Measurements from ENCODE around the gene BCL6B.

The BCL6B gene

GRCh38 chr17:7011415-7011814, 11.4 kb upstream of the BCL6B start:
- no peak for FAIRE-seq

DNA sequence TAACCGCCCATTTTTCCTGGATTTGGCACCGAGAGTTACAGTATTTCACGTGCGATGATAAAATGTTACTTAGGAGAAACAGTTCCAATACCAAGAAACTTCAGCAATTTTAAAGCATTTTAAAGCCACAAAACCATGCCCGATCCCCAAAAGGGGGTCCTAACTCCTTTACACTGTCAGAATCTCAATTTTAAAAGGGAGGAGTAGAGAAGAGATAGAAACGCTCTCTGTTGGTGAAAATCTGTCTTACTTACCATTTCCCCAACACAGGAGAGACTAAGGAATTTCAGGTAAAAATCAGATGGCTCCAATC, 11.0 kb upstream of the BCL6B start:
- FAIRE-seq: no peak

- peak; percentile 96 for FAIRE-seq
Measured at GRCh38 chr17:7014261-7014994, 8.4 kb upstream of the BCL6B start.

GRCh38 chr17:7014995-7015958, 7.6 kb upstream of the BCL6B start:
- no peak for FAIRE-seq

DNA sequence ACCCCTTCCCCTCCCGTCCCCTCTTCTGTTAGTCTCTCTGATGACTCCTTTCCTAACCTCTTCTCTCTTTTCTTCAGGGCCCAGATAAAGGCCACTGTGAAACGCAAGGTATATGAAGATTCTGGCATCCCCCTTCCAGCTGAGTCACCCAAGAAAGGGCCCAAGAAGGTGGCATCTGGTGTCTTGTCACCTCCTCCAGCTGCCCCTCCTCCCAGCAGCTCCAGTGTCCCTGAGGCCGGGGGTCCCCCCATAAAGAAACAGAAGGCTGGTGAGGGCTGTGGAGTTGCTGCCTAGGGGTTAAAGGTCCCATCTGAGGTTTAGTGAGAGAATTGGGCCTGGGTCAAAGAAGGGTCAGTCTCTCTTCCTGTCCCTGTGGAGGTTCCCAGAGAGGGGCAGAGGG, 6.4 kb upstream of the BCL6B start:
- FAIRE-seq: no peak

GRCh38 chr17:7016886-7017826, 5.7 kb upstream of the BCL6B start:
- FAIRE-seq: no peak

DNA sequence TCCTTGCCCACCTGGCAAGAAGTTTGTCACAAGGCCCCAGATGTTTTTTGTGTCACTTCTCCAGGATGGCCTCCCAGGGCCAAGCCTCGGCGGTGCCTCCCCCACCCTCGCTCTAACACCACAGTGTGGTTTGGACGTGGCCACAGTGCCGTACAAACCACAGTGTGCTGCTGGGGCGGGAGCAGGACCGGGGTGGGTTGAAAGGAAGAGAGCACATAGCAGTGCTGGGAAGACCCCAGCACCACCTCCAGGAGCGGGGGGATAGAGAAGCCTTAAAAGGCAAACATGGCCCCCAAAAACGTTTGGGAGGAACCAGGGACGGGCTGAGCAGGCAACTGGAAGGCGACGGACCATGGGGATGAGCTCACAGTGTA, 5.0 kb upstream of the BCL6B start:
- FAIRE-seq: no peak

- no peak for FAIRE-seq
Measured at GRCh38 chr17:7018331-7018964, 4.4 kb upstream of the BCL6B start.

DNA sequence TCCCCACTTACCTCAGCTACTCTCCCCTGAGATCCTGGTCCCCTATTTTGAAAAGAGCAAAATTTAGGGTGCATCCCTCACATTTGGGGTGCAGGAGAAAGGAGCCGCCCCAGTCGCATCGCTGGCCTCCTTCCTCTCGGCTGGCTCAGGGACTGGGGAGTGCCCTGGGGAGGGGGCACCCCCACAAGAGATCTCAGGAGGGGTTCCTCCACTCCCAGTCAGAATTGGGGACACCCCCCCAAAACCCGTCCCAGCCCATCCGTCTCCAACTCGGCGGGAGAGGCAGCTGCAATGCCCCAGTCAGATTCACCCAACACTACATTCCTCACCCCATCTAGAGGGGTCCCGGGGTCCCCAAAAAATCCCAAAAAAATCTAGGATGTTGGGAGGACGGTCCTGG, 3.5 kb upstream of the BCL6B start:
- FAIRE-seq: no peak

DNA sequence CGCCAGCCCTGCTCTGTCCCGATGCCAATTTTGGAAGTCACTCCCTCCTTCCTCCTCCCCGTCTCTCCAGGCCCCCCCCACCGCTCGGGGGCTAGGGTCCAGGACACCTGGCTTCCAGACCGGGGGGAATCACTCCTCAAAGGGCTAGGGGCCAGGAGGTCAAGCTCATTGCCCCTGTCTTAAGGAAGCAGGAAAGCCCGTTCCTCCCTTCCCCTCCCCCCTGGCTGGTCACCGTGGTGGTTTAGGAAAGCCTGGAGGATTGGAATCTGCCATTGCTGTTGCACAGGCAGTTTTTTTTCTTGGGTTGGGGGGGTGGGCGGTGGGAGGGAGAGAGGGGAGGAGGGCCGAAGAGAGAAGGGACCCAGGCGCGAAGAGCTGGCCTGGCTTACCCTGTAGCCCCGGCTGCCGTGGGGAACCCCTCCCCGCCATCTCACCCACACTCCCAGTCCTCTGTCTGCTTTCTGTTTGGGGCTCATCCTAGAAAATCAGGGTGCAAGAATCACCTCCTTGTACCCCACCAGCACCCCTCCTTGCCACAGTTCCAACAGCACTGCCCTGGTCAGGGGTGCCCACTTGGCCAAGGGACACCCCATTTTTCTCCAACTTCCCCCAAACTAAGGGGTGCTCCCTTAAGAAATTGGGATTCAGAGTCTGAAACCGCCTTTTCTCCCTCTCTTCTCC, 2.9 kb upstream of the BCL6B start:
- FAIRE-seq: no peak

- no peak for FAIRE-seq
Measured at GRCh38 chr17:7020894-7021664, 1.8 kb upstream of the BCL6B start.

- FAIRE-seq: peak; percentile 92
Measured at GRCh38 chr17:7021993-7022778, 664 bp upstream of the BCL6B start.

DNA sequence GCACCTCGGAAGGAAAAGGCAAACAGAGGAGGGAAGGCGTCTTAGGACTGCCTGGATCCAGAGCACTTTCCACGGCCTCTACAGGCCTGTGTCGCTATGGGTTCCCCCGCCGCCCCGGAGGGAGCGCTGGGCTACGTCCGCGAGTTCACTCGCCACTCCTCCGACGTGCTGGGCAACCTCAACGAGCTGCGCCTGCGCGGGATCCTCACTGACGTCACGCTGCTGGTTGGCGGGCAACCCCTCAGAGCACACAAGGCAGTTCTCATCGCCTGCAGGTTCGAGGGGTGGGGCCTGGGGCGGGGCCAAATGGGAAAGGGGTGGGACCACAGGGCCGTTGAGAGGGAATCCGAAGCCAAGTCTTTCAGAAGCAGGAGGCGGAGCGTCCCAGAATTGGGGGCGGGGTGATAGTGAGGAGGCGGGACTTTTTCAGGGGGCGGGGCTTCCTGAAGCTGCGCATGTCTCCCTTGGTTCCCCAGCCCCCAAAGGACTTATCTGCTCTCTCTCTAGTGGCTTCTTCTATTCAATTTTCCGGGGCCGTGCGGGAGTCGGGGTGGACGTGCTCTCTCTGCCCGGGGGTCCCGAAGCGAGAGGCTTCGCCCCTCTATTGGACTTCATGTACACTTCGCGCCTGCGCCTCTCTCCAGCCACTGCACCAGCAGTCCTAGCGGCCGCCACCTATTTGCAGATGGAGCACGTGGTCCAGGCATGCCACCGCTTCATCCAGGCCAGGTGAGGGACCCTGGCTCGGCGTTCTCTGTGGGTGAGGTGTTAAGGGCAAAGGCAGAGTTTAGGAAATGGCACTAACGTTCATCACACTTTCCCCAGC, 939 bp downstream of the BCL6B start:
- no peak for FAIRE-seq

DNA sequence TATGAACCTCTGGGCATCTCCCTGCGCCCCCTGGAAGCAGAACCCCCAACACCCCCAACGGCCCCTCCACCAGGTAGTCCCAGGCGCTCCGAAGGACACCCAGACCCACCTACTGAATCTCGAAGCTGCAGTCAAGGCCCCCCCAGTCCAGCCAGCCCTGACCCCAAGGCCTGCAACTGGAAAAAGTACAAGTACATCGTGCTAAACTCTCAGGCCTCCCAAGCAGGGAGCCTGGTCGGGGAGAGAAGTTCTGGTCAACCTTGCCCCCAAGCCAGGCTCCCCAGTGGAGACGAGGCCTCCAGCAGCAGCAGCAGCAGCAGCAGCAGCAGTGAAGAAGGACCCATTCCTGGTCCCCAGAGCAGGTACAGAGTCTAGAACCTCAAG, 1.5 kb downstream of the BCL6B start:
- no peak for FAIRE-seq

DNA sequence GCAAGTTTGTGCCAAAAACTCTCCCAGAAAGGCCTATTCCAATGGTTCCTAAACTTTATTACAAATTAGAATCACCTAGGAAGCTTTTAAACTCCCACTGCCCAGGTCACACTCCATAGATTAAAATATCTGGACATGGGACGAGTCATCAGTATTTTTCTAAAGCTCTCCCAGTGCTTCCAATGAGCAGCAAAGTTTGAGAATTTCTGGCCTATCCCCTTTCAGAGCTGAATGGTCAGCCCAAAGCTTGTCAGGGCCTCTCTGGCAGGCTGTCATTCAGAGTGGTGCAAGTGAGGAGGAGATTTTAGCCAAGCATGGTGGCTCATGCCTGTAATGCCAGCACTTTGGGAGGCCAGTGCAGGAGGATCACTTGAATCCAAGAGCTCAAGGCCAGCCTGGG, 2.4 kb downstream of the BCL6B start:
- FAIRE-seq: no peak

DNA sequence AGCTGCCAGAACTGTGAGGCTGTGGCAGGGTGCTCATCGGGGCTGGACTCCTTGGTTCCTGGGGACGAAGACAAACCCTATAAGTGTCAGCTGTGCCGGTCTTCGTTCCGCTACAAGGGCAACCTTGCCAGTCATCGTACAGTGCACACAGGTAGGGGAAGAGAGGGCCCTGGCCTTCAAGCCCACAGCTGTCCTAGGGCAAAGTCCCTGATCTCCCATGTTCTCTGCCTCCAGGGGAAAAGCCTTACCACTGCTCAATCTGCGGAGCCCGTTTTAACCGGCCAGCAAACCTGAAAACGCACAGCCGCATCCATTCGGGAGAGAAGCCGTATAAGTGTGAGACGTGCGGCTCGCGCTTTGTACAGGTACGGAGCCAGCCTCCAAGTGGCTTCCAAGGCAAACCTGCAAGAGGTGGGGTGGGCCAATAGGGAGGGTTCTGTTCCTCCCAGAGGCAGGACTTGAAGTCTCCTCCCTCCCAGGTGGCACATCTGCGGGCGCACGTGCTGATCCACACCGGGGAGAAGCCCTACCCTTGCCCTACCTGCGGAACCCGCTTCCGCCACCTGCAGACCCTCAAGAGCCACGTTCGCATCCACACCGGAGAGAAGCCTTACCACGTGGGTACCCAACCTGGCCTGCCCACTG, 3.7 kb downstream of the BCL6B start:
- FAIRE-seq: no peak

DNA sequence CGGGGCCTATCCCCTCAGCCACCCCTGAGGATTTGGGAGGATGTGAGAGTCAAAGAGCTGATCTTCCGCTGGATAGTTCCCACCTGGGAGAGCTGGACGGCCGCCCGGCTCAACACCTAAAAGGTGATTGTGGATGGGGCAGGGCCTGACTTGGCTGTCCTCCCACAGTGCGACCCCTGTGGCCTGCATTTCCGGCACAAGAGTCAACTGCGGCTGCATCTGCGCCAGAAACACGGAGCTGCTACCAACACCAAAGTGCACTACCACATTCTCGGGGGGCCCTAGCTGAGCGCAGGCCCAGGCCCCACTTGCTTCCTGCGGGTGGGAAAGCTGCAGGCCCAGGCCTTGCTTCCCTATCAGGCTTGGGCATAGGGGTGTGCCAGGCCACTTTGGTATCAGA, 4.5 kb downstream of the BCL6B start:
- FAIRE-seq: no peak

DNA sequence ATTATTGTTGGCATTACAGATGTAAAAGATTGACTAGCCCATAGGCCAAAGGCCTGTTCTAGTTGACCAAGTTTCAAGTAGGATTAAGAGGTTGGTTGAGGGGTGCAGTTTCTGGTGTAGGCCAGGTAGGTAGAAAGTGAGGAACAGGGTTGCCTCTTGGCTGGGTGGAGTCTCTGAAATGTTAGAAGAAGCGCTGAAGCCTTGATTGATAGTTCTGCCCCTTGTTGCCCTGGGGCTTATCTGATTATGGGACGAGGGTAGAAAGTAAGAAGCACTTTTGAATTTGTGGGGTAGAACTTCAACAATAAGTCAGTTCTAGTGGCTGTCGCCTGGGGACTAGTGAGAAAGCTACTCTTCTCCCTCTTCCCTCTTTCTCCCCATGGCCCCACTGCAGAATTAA, 6.2 kb downstream of the BCL6B start:
- FAIRE-seq: no peak

DNA sequence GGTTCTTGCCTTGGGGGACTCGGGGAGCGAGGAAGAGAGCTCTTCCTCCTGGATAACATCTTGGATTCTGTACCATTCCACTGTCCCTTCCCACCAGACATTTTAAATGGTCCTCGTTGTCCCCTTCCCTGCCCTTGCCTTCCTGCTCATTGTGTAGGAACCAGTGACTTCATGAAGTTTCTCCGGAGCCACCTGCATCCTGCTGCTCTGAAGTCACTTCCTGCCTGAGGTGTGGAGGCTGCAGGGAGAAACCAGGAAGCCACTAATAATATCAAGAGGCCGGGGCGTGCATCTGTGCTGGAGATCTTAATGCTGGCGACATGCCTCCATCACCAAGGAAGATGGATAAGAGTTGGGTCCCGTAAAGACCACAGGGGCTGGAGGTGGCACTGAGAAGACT, 6.8 kb downstream of the BCL6B start:
- no peak for FAIRE-seq

Measured in G401.6 (cell line).